GM10266 (cell line): ENCODE data around the gene PSENEN.

Source experiments
- DNase-seq: peaks from one replicate; pipeline ENCODE4 v3.0.0; 2012; ENCODE audit errors: extremely low spot score
- TF ChIP-seq, protein P1 (sequence below): IDR thresholded peaks from 2 replicates; pipeline ENCODE4 v1.5.1; 2012; ENCODE audit warnings: mild to moderate bottlenecking, low read depth; ENCODE audit not compliant: control insufficient read depth, insufficient read depth; ENCODE audit errors: missing control alignments

The PSENEN gene

DNA sequence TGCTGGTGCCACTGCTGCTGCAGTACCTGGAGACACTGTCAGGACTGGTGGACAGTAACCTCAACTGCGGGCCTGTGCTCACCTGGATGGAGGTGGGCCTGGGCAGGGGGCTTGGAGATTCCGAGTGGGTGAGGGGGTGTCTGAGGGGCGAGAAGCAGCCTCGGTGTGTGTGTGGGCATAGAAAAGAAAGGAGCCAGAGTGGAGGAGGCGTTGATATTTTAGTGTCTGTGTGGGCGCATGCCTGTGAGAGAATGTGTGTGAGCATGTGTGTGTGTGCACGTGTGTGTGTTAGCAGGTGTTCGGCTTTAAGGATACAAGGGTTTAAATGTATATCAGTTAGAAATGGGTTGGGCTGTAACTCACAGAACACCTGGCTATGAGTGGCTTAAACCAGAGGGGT lies 33.6 kb downstream of the PSENEN start:
- DNase-seq: no peak
- TF ChIP-seq, protein P1, sequence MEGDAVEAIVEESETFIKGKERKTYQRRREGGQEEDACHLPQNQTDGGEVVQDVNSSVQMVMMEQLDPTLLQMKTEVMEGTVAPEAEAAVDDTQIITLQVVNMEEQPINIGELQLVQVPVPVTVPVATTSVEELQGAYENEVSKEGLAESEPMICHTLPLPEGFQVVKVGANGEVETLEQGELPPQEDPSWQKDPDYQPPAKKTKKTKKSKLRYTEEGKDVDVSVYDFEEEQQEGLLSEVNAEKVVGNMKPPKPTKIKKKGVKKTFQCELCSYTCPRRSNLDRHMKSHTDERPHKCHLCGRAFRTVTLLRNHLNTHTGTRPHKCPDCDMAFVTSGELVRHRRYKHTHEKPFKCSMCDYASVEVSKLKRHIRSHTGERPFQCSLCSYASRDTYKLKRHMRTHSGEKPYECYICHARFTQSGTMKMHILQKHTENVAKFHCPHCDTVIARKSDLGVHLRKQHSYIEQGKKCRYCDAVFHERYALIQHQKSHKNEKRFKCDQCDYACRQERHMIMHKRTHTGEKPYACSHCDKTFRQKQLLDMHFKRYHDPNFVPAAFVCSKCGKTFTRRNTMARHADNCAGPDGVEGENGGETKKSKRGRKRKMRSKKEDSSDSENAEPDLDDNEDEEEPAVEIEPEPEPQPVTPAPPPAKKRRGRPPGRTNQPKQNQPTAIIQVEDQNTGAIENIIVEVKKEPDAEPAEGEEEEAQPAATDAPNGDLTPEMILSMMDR: no peak

GRCh38 chr19:35780058-35780457 lies 34.6 kb downstream of the PSENEN start:
- TF ChIP-seq, protein P1: no peak
- DNase-seq: no peak

DNA sequence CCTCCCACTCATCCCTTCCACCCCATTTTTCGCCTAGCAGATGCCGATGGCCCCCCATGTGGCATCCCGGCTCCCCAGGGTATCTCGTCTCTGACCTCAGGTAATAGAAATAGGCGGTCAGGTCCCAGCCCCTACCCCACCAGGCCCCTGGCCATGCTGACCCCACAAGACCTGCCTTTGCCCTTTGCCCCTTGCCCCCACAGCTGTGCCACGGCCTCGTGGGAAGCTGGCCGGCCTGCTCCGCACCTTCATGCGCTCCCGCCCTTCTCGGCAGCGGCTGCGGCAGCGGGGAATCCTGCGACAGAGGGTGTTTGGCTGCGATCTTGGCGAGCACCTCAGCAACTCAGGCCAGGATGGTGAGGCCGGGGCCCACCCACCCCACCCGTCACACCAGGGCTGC lies 35.3 kb downstream of the PSENEN start:
- TF ChIP-seq, protein P1: no peak
- DNase-seq: no peak

DNA sequence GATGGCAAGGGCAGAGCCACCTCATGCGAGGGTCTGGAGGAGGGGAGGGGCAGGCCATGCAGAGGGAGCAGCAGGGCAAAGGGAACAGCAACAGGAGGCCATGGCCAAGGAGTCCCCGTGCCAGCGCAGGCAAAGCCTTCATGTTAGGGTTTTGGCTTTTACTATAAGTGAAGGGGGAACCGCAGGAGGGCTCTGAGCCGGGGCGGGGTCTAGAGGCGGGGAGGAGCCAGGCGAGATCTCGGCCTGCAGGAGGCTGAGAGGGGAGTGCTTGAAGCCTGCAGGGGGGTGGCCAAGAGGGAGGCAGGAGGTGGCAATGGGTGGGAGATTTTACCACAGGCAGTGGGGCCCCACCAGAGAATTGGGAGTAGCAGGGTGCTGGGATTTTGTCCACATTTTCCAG lies 36.2 kb downstream of the PSENEN start:
- DNase-seq: no peak
- TF ChIP-seq, protein P1: no peak

DNA sequence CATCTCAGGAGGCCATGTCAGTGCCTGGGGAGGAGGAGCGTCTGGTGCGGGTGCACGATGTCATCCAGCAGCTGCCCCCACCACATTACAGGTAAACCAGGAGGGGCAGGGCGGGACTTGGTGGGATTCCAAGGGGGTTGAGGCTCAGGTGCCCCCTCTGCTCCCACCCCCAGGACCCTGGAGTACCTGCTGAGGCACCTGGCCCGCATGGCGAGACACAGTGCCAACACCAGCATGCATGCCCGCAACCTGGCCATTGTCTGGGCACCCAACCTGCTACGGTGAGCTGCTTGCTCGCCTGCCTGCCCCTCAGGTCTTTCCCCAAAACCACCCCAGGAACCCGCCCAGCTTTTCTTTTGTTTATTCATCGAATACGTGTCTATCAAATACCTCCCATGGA lies 37.1 kb downstream of the PSENEN start:
- no peak for DNase-seq
- TF ChIP-seq, protein P1: no peak

- TF ChIP-seq, protein P1: peak; percentile 5
- no peak for DNase-seq
These were observed 38.3 kb downstream of the PSENEN start for GRCh38 chr19:35783469-35784434.

DNA sequence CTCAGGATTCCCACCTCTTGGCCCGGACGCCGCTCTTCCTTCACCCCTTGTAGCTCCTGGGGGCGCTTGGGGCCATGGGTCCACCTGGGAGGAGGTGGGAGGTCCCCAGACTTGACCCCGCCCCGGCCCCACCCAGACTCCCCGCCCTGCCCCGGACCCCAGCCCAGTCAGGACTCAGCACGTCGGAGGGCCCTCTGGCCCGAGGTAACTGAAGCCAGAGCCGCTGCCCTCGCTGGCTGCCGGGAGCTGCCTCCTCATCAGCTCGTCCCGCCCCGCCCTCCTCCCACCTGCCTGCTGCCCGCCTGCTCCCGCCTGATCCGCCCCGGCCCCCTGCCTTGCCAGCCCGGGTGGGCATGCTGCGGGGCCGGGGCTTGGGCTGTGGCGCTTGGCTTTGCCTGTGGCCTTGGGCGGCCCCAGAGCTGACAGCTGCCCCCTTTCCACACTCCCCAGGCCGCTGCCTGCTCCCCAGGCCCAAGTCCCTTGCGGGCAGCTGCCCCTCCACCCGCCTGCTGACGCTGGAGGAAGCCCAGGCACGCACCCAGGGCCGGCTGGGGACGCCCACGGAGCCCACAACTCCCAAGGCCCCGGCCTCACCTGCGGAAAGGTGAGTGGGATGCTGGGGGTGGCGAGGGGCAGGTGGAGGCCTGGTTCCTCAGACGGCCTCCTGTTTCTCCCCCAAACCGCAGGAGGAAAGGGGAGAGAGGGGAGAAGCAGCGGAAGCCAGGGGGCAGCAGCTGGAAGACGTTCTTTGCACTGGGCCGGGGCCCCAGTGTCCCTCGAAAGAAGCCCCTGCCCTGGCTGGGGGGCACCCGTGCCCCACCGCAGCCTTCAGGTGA lies 39.3 kb downstream of the PSENEN start:
- TF ChIP-seq, protein P1: no peak
- DNase-seq: no peak
